LNCaP clone FGC (cell line): ENCODE data around the gene GTF2F2.

Source experiments
- DNase-seq: peaks from one replicate; pipeline ENCODE4 v3.0.0-alpha.2; 2011; ENCODE audit warnings: low read depth
- H3K4me3 ChIP-seq: 2 replicates; pipeline ENCODE4 v1.5.1; 2011; ENCODE audit warnings: mild to moderate bottlenecking, low read depth, low read length, control low read depth
- CTCF ChIP-seq: IDR thresholded peaks from 2 replicates; pipeline ENCODE4 v1.5.1; 2012; ENCODE audit warnings: mild to moderate bottlenecking; ENCODE audit not compliant: control insufficient read depth, insufficient read depth; ENCODE audit errors: extremely low read depth

The GTF2F2 gene

GRCh38 chr13:45174478-45174877 is 54.2 kb downstream of the GTF2F2 start:
- H3K4me3 ChIP-seq, result no peak overlapping the region
- DNase-seq, result no peak
- no peak for TF ChIP-seq CTCF

- no peak for DNase-seq
These were observed 58.2 kb downstream of the GTF2F2 start for GRCh38 chr13:45178349-45179162.

GRCh38 chr13:45179428-45179827 is 59.1 kb downstream of the GTF2F2 start:
- no peak overlapping the region for H3K4me3 ChIP-seq
- no peak for TF ChIP-seq CTCF
- DNase-seq, result no peak

More at GRCh38 chr13:45178349-45179162, 58.2 kb downstream of the GTF2F2 start:
- TF ChIP-seq CTCF, result no peak
- H3K4me3 ChIP-seq, result no peak overlapping the region

- TF ChIP-seq CTCF, result no peak
- no peak for DNase-seq
These were observed 60.0 kb downstream of the GTF2F2 start for GRCh38 chr13:45180303-45180702.

GRCh38 chr13:45180713-45181601 is 60.6 kb downstream of the GTF2F2 start:
- DNase-seq, result no peak
- no peak overlapping the region for H3K4me3 ChIP-seq
- TF ChIP-seq CTCF, result no peak

More at GRCh38 chr13:45180303-45180702, 60.0 kb downstream of the GTF2F2 start:
- no peak overlapping the region for H3K4me3 ChIP-seq

GRCh38 chr13:45184693-45185092 is 64.4 kb downstream of the GTF2F2 start:
- TF ChIP-seq CTCF, result no peak
- H3K4me3 ChIP-seq, result no peak overlapping the region
- no peak for DNase-seq
